WTC11 (cell line): ENCODE results near the gene RPL41. TPM values are rescaled to one million over a fixed set of nuclear protein-coding genes. Genes with fewer than 3 reads are reported as not detected.

Experiments
- ATAC-seq: fragments of 200-7000 bp; cut with Tn5 transposase; 2 replicates; pipeline ENCODE4 v1.10.0; 2021; ENCODE audit warnings: mild to moderate bottlenecking, moderate library complexity
- CTCF ChIA-PET: fragments of 300-600 bp; sonication (Branson Sonifier 250); formaldehyde crosslinking; loops from one replicate; lab custom pipeline; 2021; ENCODE audit warnings: antibody characterized with exemption; lab: Charles Lee
- POLR2A ChIA-PET: fragments of 350-600 bp; sonication (Branson Sonifier 250); formaldehyde crosslinking; loops from one replicate; lab custom pipeline; 2021; ENCODE audit warnings: antibody characterized with exemption; lab: Charles Lee
- DNase-seq: peaks from one replicate; pipeline ENCODE4 v3.0.0; 2021; ENCODE audit warnings: low spot score
- H3K27ac Mint-ChIP-seq: 2 replicates; pipeline ENCODE4 v1.8.0; 2021; ENCODE audit warnings: mixed read lengths
- H3K27me3 Mint-ChIP-seq: 2 replicates; pipeline ENCODE4 v1.8.0; 2021; ENCODE audit warnings: low read depth, mild to moderate bottlenecking, moderate library complexity, mixed read lengths
- H3K36me3 Mint-ChIP-seq: 2 replicates; pipeline ENCODE4 v1.8.0; 2021; ENCODE audit warnings: mixed read lengths
- H3K4me1 Mint-ChIP-seq: 2 replicates; pipeline ENCODE4 v1.8.0; 2022; ENCODE audit warnings: mixed read lengths
- H3K4me3 Mint-ChIP-seq: 2 replicates; pipeline ENCODE4 v1.8.0; 2021; ENCODE audit warnings: mild to moderate bottlenecking, moderate library complexity, mixed read lengths
- H3K9me3 Mint-ChIP-seq: 2 replicates; pipeline ENCODE4 v1.8.0; 2021; ENCODE audit warnings: mixed read lengths
- GABPB1 ChIP-seq: sonication (generic); formaldehyde crosslinking; IDR thresholded peaks from 2 replicates; pipeline ENCODE4 v1.8.1; 2023; ENCODE audit warnings: mild to moderate bottlenecking, missing genetic modification reagents
- KAT7 ChIP-seq: sonication (generic); formaldehyde crosslinking; IDR thresholded peaks from 2 replicates; pipeline ENCODE4 v1.8.1; 2023; ENCODE audit warnings: missing genetic modification reagents, mild to moderate bottlenecking, borderline replicate concordance
- NFATC4 ChIP-seq: fragments of 250-450 bp; sonication (Bioruptor Pico); IDR thresholded peaks from 2 replicates; pipeline ENCODE4 v1.9.0; 2021; ENCODE audit warnings: mild to moderate bottlenecking
- NR2C2 ChIP-seq: sonication (generic); formaldehyde crosslinking; IDR thresholded peaks from 2 replicates; pipeline ENCODE4 v1.8.0; 2022; ENCODE audit warnings: mild to moderate bottlenecking, missing genetic modification reagents
- SMAD3 ChIP-seq: sonication (generic); formaldehyde crosslinking; IDR thresholded peaks from 2 replicates; pipeline ENCODE4 v1.8.0; 2022; ENCODE audit warnings: missing genetic modification reagents, mild to moderate bottlenecking, borderline replicate concordance
- SMAD4 ChIP-seq: sonication (generic); formaldehyde crosslinking; IDR thresholded peaks from 2 replicates; pipeline ENCODE4 v1.8.0; 2022; ENCODE audit warnings: mild to moderate bottlenecking, missing genetic modification reagents
- ZNF138 ChIP-seq: sonication (generic); formaldehyde crosslinking; conservative IDR thresholded peaks from 2 replicates; pipeline ENCODE4 v1.8.1; 2022; ENCODE audit warnings: mild to moderate bottlenecking, moderate library complexity, missing genetic modification reagents
- ZNF396 ChIP-seq: fragments of 250-450 bp; sonication (Bioruptor Pico); IDR thresholded peaks from 2 replicates; pipeline ENCODE4 v1.8.0; 2021; ENCODE audit warnings: mild to moderate bottlenecking, moderate library complexity, borderline replicate concordance
- total RNA-seq: library from RNA; stranded (reverse); gene quantifications from 3 replicates; pipeline ENCODE4 v1.2.3, GENCODE V29; 2021
- TF ChIP-seq, protein P1 (sequence below): sonication (generic); formaldehyde crosslinking; IDR thresholded peaks from 2 replicates; pipeline ENCODE4 v1.8.1; 2022; ENCODE audit warnings: low read depth, mild to moderate bottlenecking, moderate library complexity, missing genetic modification reagents, borderline replicate concordance
- TF ChIP-seq, protein P2 (sequence below): fragments of 250-450 bp; sonication (Bioruptor Pico); IDR thresholded peaks from 2 replicates; pipeline ENCODE4 v2.1.2; 2022; ENCODE audit warnings: mild to moderate bottlenecking, moderate library complexity
- TF ChIP-seq, protein P3 (sequence below): fragments of 200-600 bp; IDR thresholded peaks from 2 replicates; pipeline ENCODE4 v1.8.0; 2022; ENCODE audit warnings: antibody characterized with exemption
- TF ChIP-seq, protein P4 (sequence below): fragments of 250-450 bp; sonication (Bioruptor Pico); IDR thresholded peaks from 2 replicates; pipeline ENCODE4 v1.9.0; 2021; ENCODE audit warnings: moderate library complexity, mild to moderate bottlenecking, inconsistent platforms, borderline replicate concordance
- TF ChIP-seq, protein P5 (sequence below): sonication (generic); formaldehyde crosslinking; IDR thresholded peaks from 2 replicates; pipeline ENCODE4 v1.8.0; 2022; ENCODE audit warnings: missing genetic modification reagents
- TF ChIP-seq, protein P6 (sequence below): sonication (generic); formaldehyde crosslinking; IDR thresholded peaks from 2 replicates; pipeline ENCODE4 v1.8.0; 2022; ENCODE audit warnings: mild to moderate bottlenecking, missing genetic modification reagents
- TF ChIP-seq, protein P7 (sequence below): sonication (generic); formaldehyde crosslinking; IDR thresholded peaks from 2 replicates; pipeline ENCODE4 v1.8.1; 2023; ENCODE audit warnings: mild to moderate bottlenecking, moderate library complexity, missing genetic modification reagents
- TF ChIP-seq, protein P8 (sequence below): fragments of 250-450 bp; sonication (Bioruptor Pico); IDR thresholded peaks from 2 replicates; pipeline ENCODE4 v1.9.0; 2021; ENCODE audit warnings: mild to moderate bottlenecking

RPL41 gene
- total RNA-seq, 1 experiment from 2014 or later, result 4,004 TPM

DNA sequence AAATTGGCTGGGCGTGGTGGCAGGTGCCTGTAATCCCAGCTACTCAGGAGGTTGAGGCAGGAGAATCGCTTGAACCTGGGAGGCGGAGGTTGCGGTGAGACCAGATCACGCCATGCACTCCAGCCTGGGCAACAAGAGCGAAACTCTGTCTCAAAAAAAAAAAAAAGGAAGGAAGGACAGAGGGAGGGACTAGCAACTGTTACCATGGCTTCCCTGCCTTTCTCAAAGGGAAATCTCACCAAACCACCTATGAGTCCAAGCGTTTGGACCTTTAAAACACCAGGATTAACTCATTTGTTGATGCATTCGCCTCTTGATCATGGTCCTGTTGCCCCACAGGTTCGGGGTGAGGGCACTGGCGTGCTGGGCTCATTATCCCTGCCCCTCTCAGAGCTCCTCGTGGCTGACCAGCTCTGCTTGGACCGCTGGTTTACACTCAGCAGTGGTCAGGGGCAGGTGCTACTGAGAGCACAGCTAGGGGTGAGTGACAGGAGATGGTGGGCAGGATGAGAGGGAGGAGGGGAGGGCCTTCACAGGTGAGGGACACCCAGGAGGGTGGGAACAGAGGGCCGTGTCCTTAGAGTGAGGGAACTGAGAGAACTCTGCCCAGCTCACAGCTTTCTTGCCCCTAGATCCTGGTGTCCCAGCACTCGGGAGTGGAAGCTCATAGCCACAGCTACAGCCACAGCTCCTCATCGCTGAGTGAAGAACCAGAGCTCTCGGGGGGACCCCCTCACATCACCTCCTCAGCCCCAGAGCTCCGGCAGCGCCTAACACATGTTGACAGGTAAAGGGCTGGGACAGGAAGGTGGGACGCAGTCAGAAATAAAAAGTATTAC lies 25.7 kb downstream of the RPL41 start (continued):
- TF ChIP-seq, protein P1, sequence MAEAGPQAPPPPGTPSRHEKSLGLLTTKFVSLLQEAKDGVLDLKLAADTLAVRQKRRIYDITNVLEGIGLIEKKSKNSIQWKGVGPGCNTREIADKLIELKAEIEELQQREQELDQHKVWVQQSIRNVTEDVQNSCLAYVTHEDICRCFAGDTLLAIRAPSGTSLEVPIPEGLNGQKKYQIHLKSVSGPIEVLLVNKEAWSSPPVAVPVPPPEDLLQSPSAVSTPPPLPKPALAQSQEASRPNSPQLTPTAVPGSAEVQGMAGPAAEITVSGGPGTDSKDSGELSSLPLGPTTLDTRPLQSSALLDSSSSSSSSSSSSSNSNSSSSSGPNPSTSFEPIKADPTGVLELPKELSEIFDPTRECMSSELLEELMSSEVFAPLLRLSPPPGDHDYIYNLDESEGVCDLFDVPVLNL (CRISPR knock-in tag), result no peak
- TF ChIP-seq GABPB1 (no peak), ZNF138 (CRISPR knock-in tag) (no peak)
- TF ChIP-seq, protein P2, sequence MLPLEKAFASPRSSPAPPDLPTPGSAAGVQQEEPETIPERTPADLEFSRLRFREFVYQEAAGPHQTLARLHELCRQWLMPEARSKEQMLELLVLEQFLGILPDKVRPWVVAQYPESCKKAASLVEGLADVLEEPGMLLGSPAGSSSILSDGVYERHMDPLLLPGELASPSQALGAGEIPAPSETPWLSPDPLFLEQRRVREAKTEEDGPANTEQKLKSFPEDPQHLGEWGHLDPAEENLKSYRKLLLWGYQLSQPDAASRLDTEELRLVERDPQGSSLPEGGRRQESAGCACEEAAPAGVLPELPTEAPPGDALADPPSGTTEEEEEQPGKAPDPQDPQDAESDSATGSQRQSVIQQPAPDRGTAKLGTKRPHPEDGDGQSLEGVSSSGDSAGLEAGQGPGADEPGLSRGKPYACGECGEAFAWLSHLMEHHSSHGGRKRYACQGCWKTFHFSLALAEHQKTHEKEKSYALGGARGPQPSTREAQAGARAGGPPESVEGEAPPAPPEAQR, result no peak

DNA sequence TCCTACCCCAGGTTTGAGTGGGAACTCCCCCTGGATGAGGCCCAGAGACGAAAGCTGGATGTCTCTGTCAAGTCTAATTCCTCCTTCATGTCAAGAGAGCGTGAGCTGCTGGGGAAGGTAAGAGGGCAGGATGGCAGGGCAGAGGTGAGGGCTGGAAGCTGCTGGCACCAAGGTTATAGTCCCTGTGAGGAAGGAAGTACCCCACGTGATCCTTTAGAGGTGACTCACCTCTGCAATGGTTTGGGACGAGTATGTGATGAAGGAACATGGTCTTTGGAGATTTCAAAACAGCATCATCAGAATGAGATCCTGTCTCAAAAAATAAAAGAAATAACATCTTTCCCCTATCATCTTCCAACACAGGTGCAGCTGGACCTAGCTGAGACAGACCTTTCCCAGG lies 26.8 kb downstream of the RPL41 start:
- ChIA-PET CTCF (interaction anchor here (1.4 kb wide), 1 partner anchor 8 kb away, joined by 6 read pairs; no protein-coding TSS in a partner anchor), POLR2A (interaction anchor here (1.5 to 1.6 kb wide), 2 partner anchors 16 to 25 kb away, joined by 4 read pairs; partner anchors contain the start of gene ZC3H10)
- TF ChIP-seq SMAD3 (CRISPR knock-in tag), result no peak
- TF ChIP-seq, protein P3, sequence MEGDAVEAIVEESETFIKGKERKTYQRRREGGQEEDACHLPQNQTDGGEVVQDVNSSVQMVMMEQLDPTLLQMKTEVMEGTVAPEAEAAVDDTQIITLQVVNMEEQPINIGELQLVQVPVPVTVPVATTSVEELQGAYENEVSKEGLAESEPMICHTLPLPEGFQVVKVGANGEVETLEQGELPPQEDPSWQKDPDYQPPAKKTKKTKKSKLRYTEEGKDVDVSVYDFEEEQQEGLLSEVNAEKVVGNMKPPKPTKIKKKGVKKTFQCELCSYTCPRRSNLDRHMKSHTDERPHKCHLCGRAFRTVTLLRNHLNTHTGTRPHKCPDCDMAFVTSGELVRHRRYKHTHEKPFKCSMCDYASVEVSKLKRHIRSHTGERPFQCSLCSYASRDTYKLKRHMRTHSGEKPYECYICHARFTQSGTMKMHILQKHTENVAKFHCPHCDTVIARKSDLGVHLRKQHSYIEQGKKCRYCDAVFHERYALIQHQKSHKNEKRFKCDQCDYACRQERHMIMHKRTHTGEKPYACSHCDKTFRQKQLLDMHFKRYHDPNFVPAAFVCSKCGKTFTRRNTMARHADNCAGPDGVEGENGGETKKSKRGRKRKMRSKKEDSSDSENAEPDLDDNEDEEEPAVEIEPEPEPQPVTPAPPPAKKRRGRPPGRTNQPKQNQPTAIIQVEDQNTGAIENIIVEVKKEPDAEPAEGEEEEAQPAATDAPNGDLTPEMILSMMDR, result no peak
- TF ChIP-seq, protein P4, sequence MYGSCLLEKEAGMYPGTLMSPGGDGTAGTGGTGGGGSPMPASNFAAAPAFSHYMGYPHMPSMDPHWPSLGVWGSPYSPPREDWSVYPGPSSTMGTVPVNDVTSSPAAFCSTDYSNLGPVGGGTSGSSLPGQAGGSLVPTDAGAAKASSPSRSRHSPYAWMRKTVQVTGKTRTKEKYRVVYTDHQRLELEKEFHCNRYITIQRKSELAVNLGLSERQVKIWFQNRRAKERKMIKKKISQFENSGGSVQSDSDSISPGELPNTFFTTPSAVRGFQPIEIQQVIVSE (CRISPR knock-in tag), result no peak
- Mint-ChIP-seq H3K4me1 (no peaks in the 10 kb centered on the region), H3K9me3 (peaks cover 12% of the 10 kb centered on the region), H3K36me3 (peaks cover 69% of the 10 kb centered on the region), H3K27me3 (no peaks in the 10 kb centered on the region), H3K27ac (no peak overlapping the region), H3K4me3 (no peak overlapping the region)
- ATAC-seq (no peak), DNase-seq (no peak)

DNA sequence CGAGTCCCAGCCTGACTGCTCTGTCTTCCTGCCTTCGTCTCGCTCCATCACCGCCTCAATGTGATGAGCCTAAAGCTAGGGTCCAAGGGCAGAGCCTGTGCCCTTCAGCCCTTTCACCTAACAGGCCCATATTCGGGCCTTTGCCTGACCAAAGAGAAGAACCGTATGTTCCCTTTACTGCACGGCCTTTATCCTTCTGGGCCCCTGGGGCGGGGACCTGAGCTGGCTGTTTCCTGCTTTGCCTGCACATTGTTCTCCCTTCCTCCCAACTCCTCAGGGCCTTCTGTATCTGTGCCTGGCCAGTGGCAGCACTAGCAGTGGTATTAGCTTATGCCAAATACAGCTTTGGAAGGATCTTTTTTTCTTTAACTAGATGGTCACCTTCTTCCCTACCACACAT lies 27.4 kb downstream of the RPL41 start:
- ChIA-PET CTCF (interaction anchor here (1.0 kb wide), 1 partner anchor 19 kb away, joined by 4 read pairs; no protein-coding TSS in a partner anchor), POLR2A (no interaction called here)
- H3K36me3 Mint-ChIP-seq, result peaks cover 63% of the 10 kb centered on the region
- H3K27ac Mint-ChIP-seq, result no peak overlapping the region
- ATAC-seq (no peak), DNase-seq (no peak)
- H3K27me3 Mint-ChIP-seq, result no peaks in the 10 kb centered on the region
- no peak overlapping the region for H3K4me3 Mint-ChIP-seq
- H3K9me3 Mint-ChIP-seq, result peaks cover 9% of the 10 kb centered on the region
- H3K4me1 Mint-ChIP-seq, result no peaks in the 10 kb centered on the region
- TF ChIP-seq, protein P5, sequence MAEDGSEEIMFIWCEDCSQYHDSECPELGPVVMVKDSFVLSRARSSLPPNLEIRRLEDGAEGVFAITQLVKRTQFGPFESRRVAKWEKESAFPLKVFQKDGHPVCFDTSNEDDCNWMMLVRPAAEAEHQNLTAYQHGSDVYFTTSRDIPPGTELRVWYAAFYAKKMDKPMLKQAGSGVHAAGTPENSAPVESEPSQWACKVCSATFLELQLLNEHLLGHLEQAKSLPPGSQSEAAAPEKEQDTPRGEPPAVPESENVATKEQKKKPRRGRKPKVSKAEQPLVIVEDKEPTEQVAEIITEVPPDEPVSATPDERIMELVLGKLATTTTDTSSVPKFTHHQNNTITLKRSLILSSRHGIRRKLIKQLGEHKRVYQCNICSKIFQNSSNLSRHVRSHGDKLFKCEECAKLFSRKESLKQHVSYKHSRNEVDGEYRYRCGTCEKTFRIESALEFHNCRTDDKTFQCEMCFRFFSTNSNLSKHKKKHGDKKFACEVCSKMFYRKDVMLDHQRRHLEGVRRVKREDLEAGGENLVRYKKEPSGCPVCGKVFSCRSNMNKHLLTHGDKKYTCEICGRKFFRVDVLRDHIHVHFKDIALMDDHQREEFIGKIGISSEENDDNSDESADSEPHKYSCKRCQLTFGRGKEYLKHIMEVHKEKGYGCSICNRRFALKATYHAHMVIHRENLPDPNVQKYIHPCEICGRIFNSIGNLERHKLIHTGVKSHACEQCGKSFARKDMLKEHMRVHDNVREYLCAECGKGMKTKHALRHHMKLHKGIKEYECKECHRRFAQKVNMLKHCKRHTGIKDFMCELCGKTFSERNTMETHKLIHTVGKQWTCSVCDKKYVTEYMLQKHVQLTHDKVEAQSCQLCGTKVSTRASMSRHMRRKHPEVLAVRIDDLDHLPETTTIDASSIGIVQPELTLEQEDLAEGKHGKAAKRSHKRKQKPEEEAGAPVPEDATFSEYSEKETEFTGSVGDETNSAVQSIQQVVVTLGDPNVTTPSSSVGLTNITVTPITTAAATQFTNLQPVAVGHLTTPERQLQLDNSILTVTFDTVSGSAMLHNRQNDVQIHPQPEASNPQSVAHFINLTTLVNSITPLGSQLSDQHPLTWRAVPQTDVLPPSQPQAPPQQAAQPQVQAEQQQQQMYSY (CRISPR knock-in tag), result no peak
- no peak for TF ChIP-seq KAT7 (CRISPR knock-in tag)
- TF ChIP-seq ZNF396 (CRISPR knock-in tag), result no peak
- TF ChIP-seq, protein P6, sequence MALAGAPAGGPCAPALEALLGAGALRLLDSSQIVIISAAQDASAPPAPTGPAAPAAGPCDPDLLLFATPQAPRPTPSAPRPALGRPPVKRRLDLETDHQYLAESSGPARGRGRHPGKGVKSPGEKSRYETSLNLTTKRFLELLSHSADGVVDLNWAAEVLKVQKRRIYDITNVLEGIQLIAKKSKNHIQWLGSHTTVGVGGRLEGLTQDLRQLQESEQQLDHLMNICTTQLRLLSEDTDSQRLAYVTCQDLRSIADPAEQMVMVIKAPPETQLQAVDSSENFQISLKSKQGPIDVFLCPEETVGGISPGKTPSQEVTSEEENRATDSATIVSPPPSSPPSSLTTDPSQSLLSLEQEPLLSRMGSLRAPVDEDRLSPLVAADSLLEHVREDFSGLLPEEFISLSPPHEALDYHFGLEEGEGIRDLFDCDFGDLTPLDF (CRISPR knock-in tag), result no peak
- no peak for TF ChIP-seq NR2C2 (CRISPR knock-in tag)
- no peak for TF ChIP-seq NFATC4 (CRISPR knock-in tag)
- TF ChIP-seq, protein P7, sequence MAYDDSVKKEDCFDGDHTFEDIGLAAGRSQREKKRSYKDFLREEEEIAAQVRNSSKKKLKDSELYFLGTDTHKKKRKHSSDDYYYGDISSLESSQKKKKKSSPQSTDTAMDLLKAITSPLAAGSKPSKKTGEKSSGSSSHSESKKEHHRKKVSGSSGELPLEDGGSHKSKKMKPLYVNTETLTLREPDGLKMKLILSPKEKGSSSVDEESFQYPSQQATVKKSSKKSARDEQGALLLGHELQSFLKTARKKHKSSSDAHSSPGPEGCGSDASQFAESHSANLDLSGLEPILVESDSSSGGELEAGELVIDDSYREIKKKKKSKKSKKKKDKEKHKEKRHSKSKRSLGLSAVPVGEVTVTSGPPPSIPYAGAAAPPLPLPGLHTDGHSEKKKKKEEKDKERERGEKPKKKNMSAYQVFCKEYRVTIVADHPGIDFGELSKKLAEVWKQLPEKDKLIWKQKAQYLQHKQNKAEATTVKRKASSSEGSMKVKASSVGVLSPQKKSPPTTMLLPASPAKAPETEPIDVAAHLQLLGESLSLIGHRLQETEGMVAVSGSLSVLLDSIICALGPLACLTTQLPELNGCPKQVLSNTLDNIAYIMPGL (CRISPR knock-in tag), result no peak
- TF ChIP-seq SMAD4 (CRISPR knock-in tag), result no peak
- TF ChIP-seq, protein P8, sequence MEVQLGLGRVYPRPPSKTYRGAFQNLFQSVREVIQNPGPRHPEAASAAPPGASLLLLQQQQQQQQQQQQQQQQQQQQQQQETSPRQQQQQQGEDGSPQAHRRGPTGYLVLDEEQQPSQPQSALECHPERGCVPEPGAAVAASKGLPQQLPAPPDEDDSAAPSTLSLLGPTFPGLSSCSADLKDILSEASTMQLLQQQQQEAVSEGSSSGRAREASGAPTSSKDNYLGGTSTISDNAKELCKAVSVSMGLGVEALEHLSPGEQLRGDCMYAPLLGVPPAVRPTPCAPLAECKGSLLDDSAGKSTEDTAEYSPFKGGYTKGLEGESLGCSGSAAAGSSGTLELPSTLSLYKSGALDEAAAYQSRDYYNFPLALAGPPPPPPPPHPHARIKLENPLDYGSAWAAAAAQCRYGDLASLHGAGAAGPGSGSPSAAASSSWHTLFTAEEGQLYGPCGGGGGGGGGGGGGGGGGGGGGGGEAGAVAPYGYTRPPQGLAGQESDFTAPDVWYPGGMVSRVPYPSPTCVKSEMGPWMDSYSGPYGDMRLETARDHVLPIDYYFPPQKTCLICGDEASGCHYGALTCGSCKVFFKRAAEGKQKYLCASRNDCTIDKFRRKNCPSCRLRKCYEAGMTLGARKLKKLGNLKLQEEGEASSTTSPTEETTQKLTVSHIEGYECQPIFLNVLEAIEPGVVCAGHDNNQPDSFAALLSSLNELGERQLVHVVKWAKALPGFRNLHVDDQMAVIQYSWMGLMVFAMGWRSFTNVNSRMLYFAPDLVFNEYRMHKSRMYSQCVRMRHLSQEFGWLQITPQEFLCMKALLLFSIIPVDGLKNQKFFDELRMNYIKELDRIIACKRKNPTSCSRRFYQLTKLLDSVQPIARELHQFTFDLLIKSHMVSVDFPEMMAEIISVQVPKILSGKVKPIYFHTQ (CRISPR knock-in tag), result no peak
